CD14-positive monocyte (primary cell): ENCODE measurements around the gene STARD13. TPM values are rescaled to one million over a fixed set of nuclear protein-coding genes. Genes with fewer than 3 reads are reported as not detected.

Experiments used
- DNase-seq, 3 donors: peaks; one replicate each; pipeline ENCODE4 v3.0.0-alpha.2; 2011 to 2022
- H2AFZ ChIP-seq: 2 replicates; pipeline ENCODE4 v1.6.0; 2012; ENCODE audit warnings: mild to moderate bottlenecking, low read depth, low read length, inconsistent platforms; ENCODE audit not compliant: insufficient read depth, poor library complexity, severe bottlenecking
- H3K27ac ChIP-seq, 2 donors: 1 replicate in 1 of 2; 2 replicates in 1 of 2; pipeline ENCODE4 v1.5.1; 2012 to 2013; ENCODE audit warnings: low read length in 2 of 2, control low read depth in 1 of 2, inconsistent platforms in 1 of 2, low read depth in 1 of 2, mild to moderate bottlenecking in 1 of 2
- H3K27me3 ChIP-seq, 2 donors: one replicate each; pipeline versions ENCODE4 v1.6.0 to v1.6.1; 2011 to 2013; ENCODE audit warnings: low read length in 2 of 2; ENCODE audit not compliant: control insufficient read depth in 2 of 2, insufficient read depth in 2 of 2
- H3K36me3 ChIP-seq, 2 donors: replicated peaks in 1 of 2; 1 replicate in 1 of 2; 2 replicates in 1 of 2; pipeline versions ENCODE4 v1.5.1 to v1.6.1; 2012 to 2013; ENCODE audit warnings: low read length in 2 of 2, control low read depth in 1 of 2, inconsistent platforms in 1 of 2, mild to moderate bottlenecking in 1 of 2; ENCODE audit not compliant: insufficient read depth in 2 of 2, control insufficient read depth in 1 of 2
- H3K4me1 ChIP-seq, 2 donors: 1 replicate in 1 of 2; 2 replicates in 1 of 2; pipeline versions ENCODE4 v1.5.1 to v1.6.1; 2012 to 2013; ENCODE audit warnings: low read length in 2 of 2, control low read depth in 1 of 2, inconsistent platforms in 1 of 2, mild to moderate bottlenecking in 1 of 2, moderate library complexity in 1 of 2; ENCODE audit not compliant: insufficient read depth in 2 of 2, control insufficient read depth in 1 of 2
- H3K4me2 ChIP-seq: replicated peaks from 2 replicates; pipeline ENCODE3; 2012; ENCODE audit warnings: low read length, moderate library complexity, mild to moderate bottlenecking; ENCODE audit not compliant: poor library complexity, severe bottlenecking; ENCODE audit errors: extremely low read depth
- H3K4me3 ChIP-seq, 3 experiments: fragments of 200-600 bp in 1 of 3; sonication (generic) in 1 of 3; replicated peaks in 1 of 3; 1 replicate in 2 of 3; 2 replicates in 1 of 3; pipeline ENCODE4 v1.5.1; 2011 to 2013; ENCODE audit warnings: low read length in 3 of 3, mild to moderate bottlenecking in 3 of 3, control low read depth in 2 of 3, low read depth in 2 of 3, inconsistent platforms in 1 of 3, moderate library complexity in 1 of 3
- H3K79me2 ChIP-seq: 2 replicates; pipeline ENCODE4 v1.6.0; 2012; ENCODE audit warnings: mild to moderate bottlenecking, control low read depth, inconsistent platforms, low read length, moderate library complexity; ENCODE audit not compliant: insufficient read depth
- H3K9ac ChIP-seq: 2 replicates; pipeline ENCODE4 v1.6.0; 2017; ENCODE audit warnings: low read length, mild to moderate bottlenecking; ENCODE audit not compliant: insufficient read depth, poor library complexity, severe bottlenecking
- H3K9me3 ChIP-seq, 2 donors: replicated peaks in 1 of 2; 1 replicate in 1 of 2; 2 replicates in 1 of 2; pipeline versions ENCODE4 v1.5.1 to v1.6.1; 2012 to 2013; ENCODE audit warnings: low read length in 2 of 2, control low read depth in 1 of 2; ENCODE audit not compliant: control insufficient read depth in 1 of 2, insufficient read depth in 1 of 2
- H4K20me1 ChIP-seq: 2 replicates; pipeline ENCODE4 v1.6.0; 2012; ENCODE audit warnings: mild to moderate bottlenecking, low read length, control low read depth, moderate library complexity; ENCODE audit not compliant: insufficient read depth
- H3K27ac Mint-ChIP-seq, 7 donors: one replicate each; pipeline ENCODE4 v1.8.0; 2020; ENCODE audit warnings: mild to moderate bottlenecking in 7 of 7, mixed read lengths in 7 of 7, moderate library complexity in 6 of 7, inconsistent platforms in 2 of 7
- H3K27me3 Mint-ChIP-seq, 3 donors: one replicate each; pipeline ENCODE4 v1.8.0; 2021 to 2022; ENCODE audit warnings: low read depth in 3 of 3, mild to moderate bottlenecking in 3 of 3, mixed read lengths in 3 of 3, moderate library complexity in 3 of 3, inconsistent platforms in 1 of 3
- H3K36me3 Mint-ChIP-seq, 2 donors: one replicate each; pipeline ENCODE4 v1.8.0; 2020; ENCODE audit warnings: mixed read lengths in 2 of 2, inconsistent platforms in 1 of 2, mild to moderate bottlenecking in 1 of 2
- H3K4me1 Mint-ChIP-seq: one replicate; pipeline ENCODE4 v1.8.0; 2020; ENCODE audit warnings: mild to moderate bottlenecking, mixed read lengths
- H3K4me3 Mint-ChIP-seq, 2 donors: one replicate each; pipeline ENCODE4 v1.8.0; 2020; ENCODE audit warnings: mild to moderate bottlenecking in 2 of 2, mixed read lengths in 2 of 2, moderate library complexity in 1 of 2
- H3K9me3 Mint-ChIP-seq, 7 donors: one replicate each; pipeline ENCODE4 v1.8.0; 2020 to 2022; ENCODE audit warnings: mixed read lengths in 7 of 7, mild to moderate bottlenecking in 6 of 7, moderate library complexity in 6 of 7, inconsistent platforms in 2 of 7
- CTCF ChIP-seq: fragments of 200-600 bp; IDR thresholded peaks from one replicate; pipeline ENCODE4 v1.8.0; 2022; ENCODE audit warnings: antibody characterized with exemption, mild to moderate bottlenecking
- WGBS: methylation state at CpG from one replicate; pipeline ENCODE4 v1.1.5; 2013; ENCODE audit warnings: missing lambda C conversion rate; ENCODE audit not compliant: insufficient coverage; 5-methylcytosine and 5-hydroxymethylcytosine counted together
- intact Hi-C, 2 donors: fragments of 100-400 bp; cut with micrococcal nuclease; formaldehyde crosslinking; loops; one replicate each; pipeline versions ENCODE4 v1.15.0 to v1.15.1; 2023
- polyA plus RNA-seq, 3 donors: library from polyadenylated mRNA; depleted of rRNA in 1 of 3; unstranded in 2 of 3; stranded (reverse) in 1 of 3; fragments of 300-500 nt in 2 of 3; fragments of >200 nt in 1 of 3; fragmentation: Illumina TruSeq in 2 of 3; gene quantifications; 1 replicate in 2 of 3; 2 replicates in 1 of 3; pipeline ENCODE4 v1.2.3, GENCODE V29; 2012 to 2021

The STARD13 gene
- polyA plus RNA-seq, 3 donors: 0.37 to 0.69 (median 0.60) TPM

- no peak for DNase-seq
- no peak overlapping the region for H2AFZ ChIP-seq
- TF ChIP-seq CTCF: no peak
- 94% methylated on average over 5 of the region's 7 CpGs for WGBS
- Mint-ChIP-seq H3K4me1 (no peaks in the 10 kb centered on the region), H3K36me3 (no peaks in the 10 kb centered on the region), H3K27ac (peak overlapping the region in 1 of 7 donors; percentile 72), H3K4me3 (no peak overlapping the region), H3K27me3 (no peaks in the 10 kb centered on the region), H3K9me3 (peaks cover 0 to 1% (median 0%) of the 10 kb centered on the region in 7 donors)
- H3K4me1 ChIP-seq: no peaks in the 10 kb centered on the region
- H3K9me3 ChIP-seq: no peaks in the 10 kb centered on the region
- intact Hi-C loops: no loop called here
- no peak overlapping the region for H3K9ac ChIP-seq
- no peak overlapping the region for H3K4me3 ChIP-seq
- H3K4me2 ChIP-seq: no peak overlapping the region
- H4K20me1 ChIP-seq: no peaks in the 10 kb centered on the region
- H3K79me2 ChIP-seq: no peaks in the 10 kb centered on the region
- no peaks in the 10 kb centered on the region for H3K27me3 ChIP-seq
- H3K36me3 ChIP-seq: no peaks in the 10 kb centered on the region
- H3K27ac ChIP-seq: no peak overlapping the region
Measured at GRCh38 chr13:33272531-33273124, 12.9 kb downstream of the STARD13 start.

- Histone ChIP-seq H3K4me1 (no peaks in the 10 kb centered on the region), H4K20me1 (no peaks in the 10 kb centered on the region), H3K36me3 (no peaks in the 10 kb centered on the region), H3K4me3 (no peak overlapping the region), H3K9me3 (no peaks in the 10 kb centered on the region), H3K4me2 (no peak overlapping the region), H3K79me2 (no peaks in the 10 kb centered on the region), H3K27ac (no peak overlapping the region), H3K9ac (no peak overlapping the region), H3K27me3 (no peaks in the 10 kb centered on the region), H2AFZ (no peak overlapping the region)
- no peak overlapping the region for H3K4me3 Mint-ChIP-seq
- H3K27me3 Mint-ChIP-seq: no peaks in the 10 kb centered on the region
- no peak for DNase-seq
- peaks cover 0 to 1% (median 0%) of the 10 kb centered on the region in 7 donors for H3K9me3 Mint-ChIP-seq
- 100% methylated on average over 3 of the region's 4 CpGs for WGBS
- intact Hi-C loops: no loop called here
- no peak for TF ChIP-seq CTCF
- H3K27ac Mint-ChIP-seq: no peak overlapping the region
- no peaks in the 10 kb centered on the region for H3K4me1 Mint-ChIP-seq
- no peaks in the 10 kb centered on the region for H3K36me3 Mint-ChIP-seq
Measured at GRCh38 chr13:33271759-33272158, 13.8 kb downstream of the STARD13 start.
